ENCODE measurements around the gene NDNF. TPM values are rescaled to one million over a fixed set of nuclear protein-coding genes. Genes with fewer than 3 reads are reported as not detected.
A peak's percentile ranks its signal among the peaks of the same experiment; 100 is the strongest.

Gene NDNF
- total RNA-seq, 1 donor from 2014 or later: 1.3 TPM

DNA sequence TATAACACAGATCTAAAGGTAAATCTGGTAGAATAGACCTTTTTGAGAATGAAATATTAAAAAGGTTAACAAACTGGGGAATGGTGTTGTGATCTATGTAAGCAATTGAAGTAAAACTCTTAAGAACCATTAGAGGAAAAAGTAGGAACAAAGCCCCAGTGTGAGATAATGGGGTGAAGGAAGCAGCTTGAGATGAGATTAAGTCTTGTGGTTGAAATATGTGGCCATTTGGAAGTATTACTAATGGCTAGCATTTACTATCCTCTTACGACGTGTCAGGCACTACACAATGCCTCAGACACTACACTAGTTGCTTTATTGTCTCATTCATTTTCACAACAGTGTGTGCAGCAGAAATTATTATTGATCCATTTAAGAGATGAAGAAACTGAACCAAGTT is 25.9 kb upstream of the NDNF start:
- H3K4me1 Mint-ChIP-seq (ENCODE audit: low read depth, unreplicated experiment): no peaks in the 10 kb centered on the region
- no peak for TF ChIP-seq CTCF (IDR thresholded peaks at IDR 0.05; ENCODE audit: partially characterized antibody, unreplicated experiment)
- no peaks in the 10 kb centered on the region for H3K27me3 Mint-ChIP-seq (ENCODE audit: unreplicated experiment)
- no peak overlapping the region for H3K27ac Mint-ChIP-seq (ENCODE audit: unreplicated experiment)
- H3K36me3 Mint-ChIP-seq (ENCODE audit: unreplicated experiment): no peaks in the 10 kb centered on the region
- H3K9me3 Mint-ChIP-seq (ENCODE audit: unreplicated experiment): no peaks in the 10 kb centered on the region
- H3K4me3 Mint-ChIP-seq (ENCODE audit: unreplicated experiment): no peak overlapping the region
- no peak for DNase-seq

- H3K27me3 Mint-ChIP-seq (ENCODE audit: unreplicated experiment): no peaks in the 10 kb centered on the region
Observed at GRCh38 chr4:121096629-121097028, 24.3 kb upstream of the NDNF start.

DNA sequence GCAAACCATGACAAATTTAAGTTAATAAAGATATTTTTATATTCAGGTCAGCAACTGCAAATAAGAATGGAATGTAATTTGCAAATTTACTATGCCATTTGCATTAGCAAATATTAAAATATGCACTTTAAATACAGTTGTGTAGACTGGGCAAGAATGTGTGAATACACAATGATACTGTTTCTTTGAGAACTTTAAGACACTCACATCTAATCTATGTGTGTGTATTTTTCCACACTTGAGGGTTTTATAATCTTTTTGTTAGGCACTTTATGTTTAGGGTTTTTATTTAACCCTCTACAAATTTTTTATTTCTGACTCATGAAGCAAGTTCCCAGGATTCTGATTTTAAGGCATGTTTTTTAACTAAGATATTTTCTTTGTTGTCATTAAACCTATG is 23.9 kb upstream of the NDNF start:
- Mint-ChIP-seq H3K9me3 (ENCODE audit: unreplicated experiment) (no peaks in the 10 kb centered on the region), H3K27ac (ENCODE audit: unreplicated experiment) (no peak overlapping the region), H3K36me3 (ENCODE audit: unreplicated experiment) (no peaks in the 10 kb centered on the region), H3K27me3 (ENCODE audit: unreplicated experiment) (no peaks in the 10 kb centered on the region), H3K4me3 (ENCODE audit: unreplicated experiment) (no peak overlapping the region), H3K4me1 (ENCODE audit: low read depth, unreplicated experiment) (no peaks in the 10 kb centered on the region)
- TF ChIP-seq CTCF (IDR thresholded peaks at IDR 0.05; ENCODE audit: partially characterized antibody, unreplicated experiment): no peak
- no peak for DNase-seq

More at GRCh38 chr4:121096629-121097028, 24.3 kb upstream of the NDNF start:
- peak; percentile 64 for TF ChIP-seq CTCF (IDR thresholded peaks at IDR 0.05; ENCODE audit: partially characterized antibody, unreplicated experiment)
- no peaks in the 10 kb centered on the region for H3K36me3 Mint-ChIP-seq (ENCODE audit: unreplicated experiment)
- H3K9me3 Mint-ChIP-seq (ENCODE audit: unreplicated experiment): no peaks in the 10 kb centered on the region
- H3K4me3 Mint-ChIP-seq (ENCODE audit: unreplicated experiment): no peak overlapping the region
- H3K27ac Mint-ChIP-seq (ENCODE audit: unreplicated experiment): no peak overlapping the region
- no peaks in the 10 kb centered on the region for H3K4me1 Mint-ChIP-seq (ENCODE audit: low read depth, unreplicated experiment)
- no peak for DNase-seq

DNA sequence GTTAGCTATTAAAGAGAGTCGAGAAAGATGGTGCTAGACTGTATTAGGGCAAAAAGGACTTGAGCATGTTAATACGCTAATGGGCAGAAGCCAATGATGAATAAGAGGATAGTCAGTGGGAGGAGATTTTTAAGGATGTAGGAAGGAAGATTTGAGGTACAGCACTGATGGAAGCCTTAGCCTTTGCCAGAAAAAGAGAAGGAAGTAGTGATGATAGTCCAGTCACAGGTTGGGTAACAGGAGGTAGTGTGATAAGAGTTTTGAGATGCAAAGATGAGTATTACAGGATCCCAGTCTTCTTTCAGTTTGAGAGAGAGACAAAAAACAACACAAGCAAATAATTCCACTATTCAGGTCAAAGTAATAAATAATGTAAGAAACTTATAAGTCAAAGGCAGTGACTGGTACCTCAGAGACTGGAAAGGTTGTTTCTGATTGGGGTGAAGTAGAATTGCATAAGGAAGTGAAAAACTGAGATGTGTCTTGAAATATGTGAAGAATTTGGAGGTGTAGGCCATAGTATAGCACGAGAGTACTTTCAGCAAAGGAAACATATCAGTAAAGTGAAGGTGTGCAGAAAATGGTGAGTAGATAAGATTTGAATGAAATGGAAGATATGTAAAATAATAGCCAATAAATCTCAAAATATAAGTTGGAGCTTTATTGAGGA is 22.1 kb upstream of the NDNF start:
- H3K36me3 Mint-ChIP-seq (ENCODE audit: unreplicated experiment): no peaks in the 10 kb centered on the region
- H3K27me3 Mint-ChIP-seq (ENCODE audit: unreplicated experiment): no peaks in the 10 kb centered on the region
- H3K27ac Mint-ChIP-seq (ENCODE audit: unreplicated experiment): no peak overlapping the region
- TF ChIP-seq CTCF (IDR thresholded peaks at IDR 0.05; ENCODE audit: partially characterized antibody, unreplicated experiment): no peak
- DNase-seq: no peak
- no peaks in the 10 kb centered on the region for H3K9me3 Mint-ChIP-seq (ENCODE audit: unreplicated experiment)
- H3K4me1 Mint-ChIP-seq (ENCODE audit: low read depth, unreplicated experiment): no peaks in the 10 kb centered on the region
- H3K4me3 Mint-ChIP-seq (ENCODE audit: unreplicated experiment): no peak overlapping the region

DNA sequence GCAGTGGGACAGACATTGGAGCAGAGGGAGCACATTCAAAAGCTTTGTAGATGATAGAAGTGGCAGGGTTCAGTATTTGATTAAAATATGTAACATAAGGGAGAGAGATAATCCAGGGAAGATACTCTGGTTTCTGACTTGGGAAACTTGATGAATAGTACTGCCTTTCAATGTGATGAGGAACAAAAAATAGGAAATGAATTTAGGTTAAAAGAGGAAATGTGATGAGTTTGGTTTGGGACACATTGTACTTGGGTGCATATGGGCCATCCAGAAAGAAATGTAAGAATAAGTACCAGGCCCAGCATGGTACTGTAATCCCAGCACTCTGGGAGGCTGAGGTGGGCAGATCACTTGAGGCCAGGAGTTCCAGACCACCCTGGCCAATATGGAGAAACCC is 20.9 kb upstream of the NDNF start:
- no peak for TF ChIP-seq CTCF (IDR thresholded peaks at IDR 0.05; ENCODE audit: partially characterized antibody, unreplicated experiment)
- Mint-ChIP-seq H3K4me3 (ENCODE audit: unreplicated experiment) (no peak overlapping the region), H3K4me1 (ENCODE audit: low read depth, unreplicated experiment) (no peaks in the 10 kb centered on the region), H3K27me3 (ENCODE audit: unreplicated experiment) (no peaks in the 10 kb centered on the region), H3K36me3 (ENCODE audit: unreplicated experiment) (no peaks in the 10 kb centered on the region), H3K9me3 (ENCODE audit: unreplicated experiment) (no peaks in the 10 kb centered on the region), H3K27ac (ENCODE audit: unreplicated experiment) (no peak overlapping the region)
- DNase-seq: no peak
